Fibroblast of pulmonary artery (primary cell): ENCODE results near the gene KCTD8.
"Not testable (repeated sequence)": the region's sequence is repeated elsewhere in the genome, so short reads cannot be mapped to it uniquely, and the experiment has no call there.

Experiments
- DNase-seq: peaks from one replicate; pipeline ENCODE4 v3.0.0-alpha.2; 2010; ENCODE audit warnings: low read depth
- H3K4me3 ChIP-seq: replicated peaks from 2 replicates; pipeline ENCODE4 v1.5.1; 2011; ENCODE audit warnings: low read depth, mild to moderate bottlenecking, control low read depth, low read length, moderate library complexity
- CTCF ChIP-seq: IDR thresholded peaks from 2 replicates; pipeline ENCODE4 v1.5.1; 2011; ENCODE audit warnings: mild to moderate bottlenecking, control low read depth, low read length, inconsistent platforms; ENCODE audit errors: missing control alignments

Gene KCTD8

GRCh38 chr4:44228326-44228725 lies 220.3 kb downstream of the KCTD8 start:
- TF ChIP-seq CTCF = no peak
- H3K4me3 ChIP-seq = no peak overlapping the region
- DNase-seq = no peak

- no peak for DNase-seq
- H3K4me3 ChIP-seq = no peak overlapping the region
- no peak for TF ChIP-seq CTCF
Measured at GRCh38 chr4:44221407-44221806, 227.2 kb downstream of the KCTD8 start.

GRCh38 chr4:44210750-44211149 lies 237.9 kb downstream of the KCTD8 start:
- peak; percentile 11 for TF ChIP-seq CTCF
- no peak overlapping the region for H3K4me3 ChIP-seq
- DNase-seq = no peak

- no peak for TF ChIP-seq CTCF
- DNase-seq = no peak
- no peak overlapping the region for H3K4me3 ChIP-seq
Measured at GRCh38 chr4:44196796-44197195, 251.8 kb downstream of the KCTD8 start.

GRCh38 chr4:44194365-44194764 lies 254.2 kb downstream of the KCTD8 start:
- TF ChIP-seq CTCF = no peak
- no peak overlapping the region for H3K4me3 ChIP-seq
- DNase-seq = peak; percentile 7

- no peak overlapping the region for H3K4me3 ChIP-seq
- TF ChIP-seq CTCF = no peak
- DNase-seq = no peak
Measured at GRCh38 chr4:44186850-44187246, 261.8 kb downstream of the KCTD8 start.

GRCh38 chr4:44186096-44186849 lies 262.3 kb downstream of the KCTD8 start:
- TF ChIP-seq CTCF = no peak
- H3K4me3 ChIP-seq = no peak overlapping the region
- DNase-seq = no peak

GRCh38 chr4:44181491-44182349 lies 266.9 kb downstream of the KCTD8 start:
- not testable (repeated sequence) for H3K4me3 ChIP-seq, DNase-seq

GRCh38 chr4:44167766-44168165 lies 280.8 kb downstream of the KCTD8 start:
- DNase-seq, H3K4me3 ChIP-seq: not testable (repeated sequence)
